Measurements from ENCODE around the gene EAPP.

The EAPP gene

GRCh38 chr14:34568803-34569202 lies 29.3 kb upstream of the EAPP start:
- ChIA-PET CTCF (no interaction called here), POLR2A (no interaction called here)
- no peak for TF ChIP-seq ZNF169 (tag by site-specific recombination; IDR thresholded peaks at IDR 0.05)
- no peak for TF ChIP-seq ZNF121 (tag by site-specific recombination; IDR thresholded peaks at IDR 0.05)
- TF ChIP-seq ZNF140 (tag by site-specific recombination; IDR thresholded peaks at IDR 0.05), result no peak
- no peak for TF ChIP-seq ZBTB8A (tag by site-specific recombination; IDR thresholded peaks at IDR 0.05)
- no peak for TF ChIP-seq ZNF23 (tag by site-specific recombination; IDR thresholded peaks at IDR 0.05; ENCODE audit: borderline replicate concordance)
- TF ChIP-seq GLIS1 (tag by site-specific recombination; IDR thresholded peaks at IDR 0.05), result no peak
- TF ChIP-seq ZSCAN30 (tag by site-specific recombination; IDR thresholded peaks at IDR 0.05), result no peak
- TF ChIP-seq ZNF350 (tag by site-specific recombination; IDR thresholded peaks at IDR 0.05), result no peak
- no peak for TF ChIP-seq ZFP69B (tag by site-specific recombination; IDR thresholded peaks at IDR 0.05)
- TF ChIP-seq ZSCAN23 (tag by site-specific recombination; IDR thresholded peaks at IDR 0.05), result no peak
- no peak for TF ChIP-seq ZBTB7A (tag by site-specific recombination; IDR thresholded peaks at IDR 0.05; ENCODE audit: low read depth)
- TF ChIP-seq KLF10 (tag by site-specific recombination; IDR thresholded peaks at IDR 0.05), result no peak
- H3K36me3 ChIP-seq (ENCODE audit: control insufficient read depth in 2 of 2, insufficient read depth in 1 of 2, low read length in 2 of 2), result peaks cover 46 to 68% of the 10 kb centered on the region in 2 experiments
- H3K4me3 ChIP-seq (ENCODE audit: low read depth, low read length), result no peak overlapping the region
- H3K4me1 ChIP-seq (ENCODE audit: control insufficient read depth, insufficient read depth, low read length), result no peaks in the 10 kb centered on the region
- H3K9me3 ChIP-seq (ENCODE audit: control insufficient read depth, insufficient read depth, low read depth, low read length), result no peaks in the 10 kb centered on the region
- H3K27ac ChIP-seq (ENCODE audit: extremely low read depth, low read depth, low read length), result no peak overlapping the region

DNA sequence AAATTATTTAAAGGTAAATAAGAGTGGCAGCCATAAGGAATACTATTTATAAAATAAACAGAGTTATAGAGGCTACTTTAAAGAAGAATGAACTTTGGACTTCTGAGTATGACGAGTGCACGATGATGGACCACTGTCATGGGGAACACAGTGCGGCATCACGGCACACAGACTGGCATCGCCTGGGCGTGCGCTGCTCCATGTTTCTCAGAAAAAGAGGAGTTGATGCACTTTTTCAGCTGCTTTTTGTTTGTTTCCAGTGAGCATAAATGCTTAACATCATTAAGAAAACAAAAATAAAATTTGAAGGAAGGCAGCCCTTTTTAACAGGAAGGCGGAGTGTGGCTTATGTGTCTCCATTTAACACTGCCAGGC lies 23.3 kb upstream of the EAPP start:
- Histone ChIP-seq H3K4me3 (ENCODE audit: low read depth, low read length) (no peak overlapping the region), H3K9me3 (ENCODE audit: control insufficient read depth, insufficient read depth, low read depth, low read length) (no peaks in the 10 kb centered on the region), H3K36me3 (ENCODE audit: control insufficient read depth in 2 of 2, insufficient read depth in 1 of 2, low read length in 2 of 2) (peaks cover 20 to 29% of the 10 kb centered on the region in 2 experiments), H3K27ac (ENCODE audit: extremely low read depth, low read depth, low read length) (no peak overlapping the region), H3K4me1 (ENCODE audit: control insufficient read depth, insufficient read depth, low read length) (no peaks in the 10 kb centered on the region)
- ChIA-PET CTCF (no interaction called here), POLR2A (interaction anchor here (0.7 kb wide), 1 partner anchor 50 kb away, joined by 3 read pairs; no protein-coding TSS in a partner anchor)
- no peak for TF ChIP-seq PRDM2 (tag by site-specific recombination; IDR thresholded peaks at IDR 0.05; ENCODE audit: borderline replicate concordance)
- no peak for TF ChIP-seq ZBTB10 (tag by site-specific recombination; IDR thresholded peaks at IDR 0.05)
- TF ChIP-seq TSHZ1 (tag by site-specific recombination; IDR thresholded peaks at IDR 0.05; ENCODE audit: borderline replicate concordance), result no peak
- TF ChIP-seq ZSCAN5A (tag by site-specific recombination; IDR thresholded peaks at IDR 0.05), result no peak
- no peak for TF ChIP-seq ZNF140 (tag by site-specific recombination; IDR thresholded peaks at IDR 0.05)
- TF ChIP-seq YY2 (tag by site-specific recombination; IDR thresholded peaks at IDR 0.05), result no peak
- TF ChIP-seq, protein P1, sequence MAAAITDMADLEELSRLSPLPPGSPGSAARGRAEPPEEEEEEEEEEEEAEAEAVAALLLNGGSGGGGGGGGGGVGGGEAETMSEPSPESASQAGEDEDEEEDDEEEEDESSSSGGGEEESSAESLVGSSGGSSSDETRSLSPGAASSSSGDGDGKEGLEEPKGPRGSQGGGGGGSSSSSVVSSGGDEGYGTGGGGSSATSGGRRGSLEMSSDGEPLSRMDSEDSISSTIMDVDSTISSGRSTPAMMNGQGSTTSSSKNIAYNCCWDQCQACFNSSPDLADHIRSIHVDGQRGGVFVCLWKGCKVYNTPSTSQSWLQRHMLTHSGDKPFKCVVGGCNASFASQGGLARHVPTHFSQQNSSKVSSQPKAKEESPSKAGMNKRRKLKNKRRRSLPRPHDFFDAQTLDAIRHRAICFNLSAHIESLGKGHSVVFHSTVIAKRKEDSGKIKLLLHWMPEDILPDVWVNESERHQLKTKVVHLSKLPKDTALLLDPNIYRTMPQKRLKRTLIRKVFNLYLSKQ (tag by site-specific recombination; IDR thresholded peaks at IDR 0.05; ENCODE audit: borderline replicate concordance), result no peak
- no peak for TF ChIP-seq KLF7 (tag by site-specific recombination; IDR thresholded peaks at IDR 0.05; ENCODE audit: borderline replicate concordance)
- no peak for TF ChIP-seq ZSCAN30 (tag by site-specific recombination; IDR thresholded peaks at IDR 0.05)

Measured in HEK293 (cell line).